Retina (tissue), 1 donor: ENCODE data around the gene IFNA16.
"Not testable (repeated sequence)": the region's sequence is repeated elsewhere in the genome, so short reads cannot be mapped to it uniquely, and the experiment has no call there.

ENCODE experiments used
- DNase-seq: peaks from one replicate; pipeline ENCODE4 v3.0.0-alpha.2; 2016

The IFNA16 gene

DNA sequence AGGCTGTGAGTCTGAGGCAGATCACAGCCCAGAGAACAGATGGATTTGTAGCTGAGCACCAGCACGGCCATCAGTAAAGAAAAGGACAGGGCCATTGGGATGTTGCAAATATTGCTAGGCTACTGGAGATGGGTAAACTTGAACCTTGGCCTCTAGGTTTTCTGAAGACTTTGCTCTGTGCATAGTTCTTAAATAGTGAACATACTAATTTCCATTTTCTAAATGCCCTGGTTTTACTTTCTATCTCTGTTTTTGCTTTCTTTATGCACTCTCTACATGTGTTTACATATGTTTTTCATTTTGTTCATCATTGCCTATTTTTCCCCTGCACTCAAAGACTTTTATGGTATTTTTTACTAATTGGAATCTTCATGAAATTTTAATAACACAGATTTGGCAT lies at the start of gene IFNA16:
IFNA16 (minus strand) TSS at position 101 of the 400 bp plus-strand sequence; CDS start at position 95, 6 bp downstream.
- DNase-seq, result not testable (repeated sequence)

DNA sequence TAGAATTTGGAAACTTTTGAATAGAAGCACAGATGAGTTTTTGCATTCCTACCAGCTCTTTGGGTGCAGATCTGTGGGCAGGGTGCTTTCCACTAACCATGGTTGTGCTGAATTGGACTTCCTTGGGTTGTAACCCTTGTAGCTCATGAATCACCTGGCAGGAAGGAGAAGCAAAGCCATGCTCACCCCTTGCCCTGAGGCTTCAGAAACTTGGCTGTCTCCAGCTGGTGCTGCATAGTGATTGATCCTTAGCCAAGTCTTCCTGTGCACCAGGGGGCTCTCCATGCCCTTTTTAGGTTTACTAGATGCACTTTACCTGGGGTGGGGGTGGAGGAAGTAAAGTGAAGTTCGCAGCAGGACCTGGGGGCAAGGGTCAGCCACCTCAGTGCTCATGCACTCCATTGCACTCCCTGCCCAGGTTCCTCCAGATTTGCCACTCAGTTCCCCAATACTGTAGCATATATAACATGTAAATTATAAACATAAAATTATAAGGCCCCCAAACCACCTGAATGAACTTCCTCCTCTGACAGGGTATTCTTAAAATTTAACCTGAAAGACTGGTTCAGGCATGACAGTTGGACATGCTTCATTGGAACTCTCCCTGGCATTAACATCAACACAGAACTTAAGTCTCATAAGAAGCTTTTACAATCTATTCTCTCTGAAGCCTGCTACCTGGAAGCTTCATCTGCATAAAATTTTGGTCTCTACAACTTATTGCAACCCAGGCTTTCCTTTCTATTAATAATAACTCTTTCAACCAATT lies 48.5 kb upstream of the IFNA16 start:
- DNase-seq, result no peak

DNA sequence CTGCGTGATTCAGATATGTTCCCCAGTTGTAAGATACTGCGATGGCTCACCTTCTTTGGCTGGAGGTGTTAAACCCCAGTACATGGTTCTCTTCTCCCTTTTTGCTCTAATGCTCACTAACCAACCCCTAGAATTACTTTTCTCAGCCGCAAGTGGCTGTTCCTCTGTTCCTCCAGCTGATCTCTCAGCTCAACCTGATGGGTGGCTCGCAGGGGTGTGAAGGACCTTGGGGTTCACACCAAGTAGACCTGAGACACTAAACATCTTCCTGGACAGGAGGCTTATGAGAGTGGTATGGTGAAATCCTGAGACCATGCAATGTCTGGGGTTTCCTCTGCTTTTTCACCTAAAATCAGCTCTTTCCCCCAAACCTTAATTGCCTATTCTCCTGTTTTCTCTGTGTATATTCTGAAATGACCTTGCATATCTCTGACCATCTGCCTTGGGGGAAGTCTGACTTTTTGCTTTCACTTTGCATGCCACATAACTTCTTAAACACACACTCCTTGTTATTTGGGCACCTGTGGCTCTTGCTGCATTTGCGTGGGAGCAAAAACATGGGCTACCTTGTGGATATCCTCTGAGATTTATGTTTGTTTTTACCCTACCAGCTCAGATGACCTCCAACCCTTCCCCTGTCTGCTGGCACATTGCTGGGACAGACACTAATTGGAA lies 38.6 kb upstream of the IFNA16 start:
- no peak for DNase-seq

GRCh38 chr9:21252721-21253547 lies 35.8 kb upstream of the IFNA16 start:
- peak; percentile 55 for DNase-seq

- no peak for DNase-seq
These were observed 34.5 kb upstream of the IFNA16 start for GRCh38 chr9:21251638-21252037.

- no peak for DNase-seq
These were observed 34.1 kb upstream of the IFNA16 start for GRCh38 chr9:21251190-21251589.

- DNase-seq, result no peak
These were observed 27.7 kb upstream of the IFNA16 start for GRCh38 chr9:21244836-21245235.

- DNase-seq, result no peak
These were observed 22.8 kb upstream of the IFNA16 start, which contains the start of gene IFNA14 for GRCh38 chr9:21239911-21240310. Gene IFNA14 (minus strand): TSS chr9:21240005. CDS start chr9:21239935, 70 bp downstream.

GRCh38 chr9:21236360-21236714 lies 19.2 kb upstream of the IFNA16 start:
- DNase-seq, result not testable (repeated sequence)

- peak; percentile 19 for DNase-seq
These were observed 18.6 kb upstream of the IFNA16 start for GRCh38 chr9:21235468-21236359.

DNA sequence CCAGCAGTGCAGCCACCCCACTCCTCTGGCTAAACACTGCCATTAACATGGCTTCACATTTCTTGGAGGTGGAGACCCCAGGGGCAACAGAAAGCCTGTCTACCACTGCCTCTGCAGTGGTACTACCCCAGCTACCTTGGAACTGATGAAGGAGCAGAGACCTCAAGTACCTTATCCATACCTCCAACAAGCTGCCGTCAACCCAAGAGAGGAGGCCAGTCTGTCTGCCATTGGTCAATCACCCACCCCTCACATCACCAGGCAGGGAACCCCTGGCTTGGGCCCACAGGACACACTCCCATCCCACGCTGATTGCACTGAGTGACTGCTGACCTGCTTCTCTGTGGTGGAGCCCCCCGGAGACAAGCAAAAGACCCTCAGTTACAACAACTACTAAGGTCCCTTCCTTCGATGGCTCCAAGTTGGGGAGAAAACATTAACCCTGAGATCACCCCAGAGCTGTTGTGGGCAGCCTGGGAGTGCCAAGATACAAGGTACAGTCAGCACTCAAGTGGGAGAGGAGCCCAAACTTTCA lies 17.1 kb upstream of the IFNA16 start:
- DNase-seq, result no peak

DNA sequence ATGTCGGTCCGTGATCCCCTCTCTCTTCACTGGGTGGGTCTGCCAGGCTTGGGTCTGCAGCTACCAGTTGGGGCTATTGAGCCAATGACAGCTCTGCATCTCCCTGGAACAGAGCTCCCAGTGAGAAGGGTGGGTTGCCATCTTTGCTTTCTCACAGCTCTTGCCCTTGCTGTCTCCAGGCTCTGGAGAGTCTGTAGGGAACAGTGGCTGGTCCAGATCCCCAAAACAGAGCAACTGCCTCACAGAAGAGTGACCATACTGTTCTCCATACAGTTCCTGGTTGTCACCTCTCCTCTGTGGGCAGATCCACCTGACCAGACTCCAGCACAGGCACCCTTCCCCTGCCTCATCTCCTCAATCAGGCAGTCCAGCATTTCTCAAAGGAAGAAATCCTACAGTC lies 16.1 kb upstream of the IFNA16 start:
- DNase-seq, result no peak

DNA sequence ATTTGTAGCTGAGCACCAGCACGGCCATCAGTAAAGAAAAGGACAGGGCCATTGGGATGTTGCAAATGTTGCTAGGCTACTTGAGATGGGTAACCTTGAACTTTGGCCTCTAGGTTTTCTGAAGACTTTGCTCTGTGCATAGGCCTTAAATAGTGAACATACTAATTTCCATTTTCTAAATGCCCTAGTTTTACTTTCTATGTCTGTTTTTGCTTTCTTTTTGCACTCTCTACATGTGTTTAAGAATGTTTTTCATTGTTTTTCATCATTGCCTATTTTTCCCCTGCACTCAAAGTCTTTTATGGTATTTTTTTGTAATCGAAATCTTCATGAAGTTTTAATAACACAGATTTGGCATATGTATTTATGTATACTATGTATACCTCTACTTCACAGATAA lies 11.0 kb upstream of the IFNA16 start, which contains the start of gene IFNA17:
IFNA17 (minus strand) TSS at position 101 of the 400 bp plus-strand sequence; CDS start at position 52, 49 bp downstream.
- DNase-seq, result no peak

GRCh38 chr9:21213411-21214326 lies 3.4 kb downstream of the IFNA16 start:
- not testable (repeated sequence) for DNase-seq

GRCh38 chr9:21212160-21212559 lies 5.0 kb downstream of the IFNA16 start:
- DNase-seq, result not testable (repeated sequence)

DNA sequence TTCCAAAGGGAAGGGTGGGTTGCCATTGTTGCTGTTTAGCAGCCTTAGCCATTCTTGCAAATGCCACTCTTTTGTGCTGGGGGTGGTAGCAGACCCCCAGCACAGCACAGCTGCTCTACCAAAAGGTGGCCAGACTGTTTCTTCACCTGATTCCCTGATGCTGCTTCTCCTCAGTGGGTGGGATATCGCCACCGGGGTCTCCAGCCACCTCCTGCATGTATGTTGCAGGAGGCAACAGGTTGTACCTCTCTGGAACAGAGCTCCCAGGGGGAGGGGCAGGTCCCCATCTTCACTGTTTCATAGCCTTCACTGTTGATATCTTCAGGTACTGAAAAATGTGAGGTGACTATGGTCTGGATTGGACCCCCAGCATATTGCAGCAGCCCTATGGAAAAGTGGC lies 6.3 kb downstream of the IFNA16 start:
- DNase-seq, result not testable (repeated sequence)

DNA sequence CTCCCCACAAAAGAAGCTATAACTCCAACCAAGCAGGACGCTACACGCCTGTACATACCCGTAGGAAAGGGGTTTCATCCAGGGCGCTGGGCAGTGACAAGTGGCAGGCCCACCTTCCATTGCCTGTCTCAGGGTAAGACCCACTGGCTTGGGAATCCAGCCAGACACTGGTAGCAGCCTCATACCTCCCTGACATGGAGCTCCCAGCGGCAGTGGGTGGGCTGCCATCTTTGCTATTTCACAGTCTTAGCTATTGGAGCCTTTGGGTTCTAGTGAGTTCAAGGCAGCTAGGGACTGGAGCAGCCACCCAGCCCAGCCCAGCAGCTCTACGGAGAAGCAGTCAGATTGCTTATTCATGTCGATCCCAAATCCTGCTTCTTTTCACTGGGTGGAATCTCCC lies 6.8 kb downstream of the IFNA16 start:
- DNase-seq, result no peak

- not testable (repeated sequence) for DNase-seq
These were observed 10.1 kb downstream of the IFNA16 start, which contains the start of gene IFNA10 for GRCh38 chr9:21207043-21207442. Gene IFNA10 (minus strand): TSS chr9:21207143. CDS start chr9:21207097, 46 bp downstream.

GRCh38 chr9:21205204-21205603 lies 11.9 kb downstream of the IFNA16 start:
- DNase-seq, result no peak

DNA sequence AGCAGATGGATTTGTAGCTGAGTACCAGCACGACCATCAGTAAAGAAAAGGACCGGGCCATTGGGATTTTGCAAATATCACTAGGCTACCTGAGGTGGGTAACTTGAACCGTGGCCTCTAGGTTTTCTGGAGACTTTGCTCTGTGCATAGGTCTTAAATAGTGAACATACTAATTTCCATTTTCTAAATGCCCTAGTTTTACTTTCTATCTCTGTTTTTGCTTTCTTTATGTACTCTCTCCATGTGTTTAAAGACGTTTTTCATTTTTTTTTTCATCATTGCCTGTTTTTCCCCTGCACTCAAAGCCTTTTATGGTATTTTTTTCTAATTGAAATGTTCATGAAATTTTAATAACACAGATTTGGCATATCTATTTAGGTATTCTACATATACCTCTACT lies 15.0 kb downstream of the IFNA16 start, which contains the start of gene IFNA7:
IFNA7 (minus strand) TSS at position 101 of the 400 bp plus-strand sequence; CDS start at position 61, 40 bp downstream.
- not testable (repeated sequence) for DNase-seq
